Measurements from ENCODE around the gene APELA.

APELA gene

GRCh38 chr4:164880489-164881262 is 3.7 kb downstream of the APELA start:
- no peak overlapping the region for H3K4me3 ChIP-seq (ENCODE audit: low read length)
- H2BK120ac ChIP-seq (ENCODE audit: low read depth, low read length), result no peak overlapping the region
- no peak overlapping the region for H4K8ac ChIP-seq (ENCODE audit: low read depth, low read length)
- WGBS (ENCODE audit: extremely low coverage, insufficient coverage, low lambda C conversion rate), result no CpG with 5 or more reads among the region's 1 CpG
- no peaks in the 10 kb centered on the region for H3K27me3 ChIP-seq (ENCODE audit: insufficient read depth, low read length, poor library complexity)
- no peaks in the 10 kb centered on the region for H3K79me2 ChIP-seq (ENCODE audit: control insufficient read depth, insufficient read depth, low read length)
- H4K5ac ChIP-seq (ENCODE audit: low read length), result no peak overlapping the region
- no peak overlapping the region for H3K4me2 ChIP-seq (ENCODE audit: low read length)
- no peak overlapping the region for H2BK5ac ChIP-seq (ENCODE audit: low read length)
- H3K9ac ChIP-seq (ENCODE audit: low read length), result no peak overlapping the region
- H2BK15ac ChIP-seq (replicated peaks; ENCODE audit: low read depth), result no peak overlapping the region
- H3K18ac ChIP-seq (ENCODE audit: low read length), result no peak overlapping the region
- peak; percentile 15 for DNase-seq
- H3K36me3 ChIP-seq (ENCODE audit: control insufficient read depth, insufficient read depth, low read length), result no peaks in the 10 kb centered on the region
- H3K23ac ChIP-seq (ENCODE audit: low read length), result no peak overlapping the region
- no peak overlapping the region for H3K27ac ChIP-seq (ENCODE audit: low read depth, low read length)
- no peak overlapping the region for H3K56ac ChIP-seq (ENCODE audit: low read length)
- H3K4me1 ChIP-seq (ENCODE audit: control insufficient read depth, low read depth, low read length), result no peaks in the 10 kb centered on the region
- no peaks in the 10 kb centered on the region for H3K79me1 ChIP-seq (ENCODE audit: low read length)
- no peak overlapping the region for H2AK5ac ChIP-seq (ENCODE audit: low read length)
- no peak overlapping the region for H3K4ac ChIP-seq (ENCODE audit: low read depth, low read length)

GRCh38 chr4:164888096-164888715 is 11.2 kb downstream of the APELA start:
- Histone ChIP-seq H3K4me3 (ENCODE audit: low read length) (no peak overlapping the region), H2BK15ac (replicated peaks; ENCODE audit: low read depth) (no peak overlapping the region)
- WGBS (ENCODE audit: extremely low coverage, insufficient coverage, low lambda C conversion rate), result no CpG with 5 or more reads among the region's 1 CpG

GRCh38 chr4:164890691-164891090 is 13.7 kb downstream of the APELA start:
- Histone ChIP-seq H3K23ac (ENCODE audit: low read length) (no peak overlapping the region), H3K79me1 (ENCODE audit: low read length) (no peaks in the 10 kb centered on the region), H3K27ac (ENCODE audit: low read depth, low read length) (no peak overlapping the region), H3K18ac (ENCODE audit: low read length) (no peak overlapping the region), H2BK15ac (replicated peaks; ENCODE audit: low read depth) (no peak overlapping the region), H3K4ac (ENCODE audit: low read depth, low read length) (no peak overlapping the region), H3K36me3 (ENCODE audit: control insufficient read depth, insufficient read depth, low read length) (no peaks in the 10 kb centered on the region), H3K4me1 (ENCODE audit: control insufficient read depth, low read depth, low read length) (no peaks in the 10 kb centered on the region), H3K79me2 (ENCODE audit: control insufficient read depth, insufficient read depth, low read length) (no peaks in the 10 kb centered on the region), H4K8ac (ENCODE audit: low read depth, low read length) (no peak overlapping the region), H2BK5ac (ENCODE audit: low read length) (no peak overlapping the region), H3K4me3 (ENCODE audit: low read length) (no peak overlapping the region), H3K27me3 (ENCODE audit: insufficient read depth, low read length, poor library complexity) (no peaks in the 10 kb centered on the region), H3K4me2 (ENCODE audit: low read length) (no peak overlapping the region), H3K56ac (ENCODE audit: low read length) (no peak overlapping the region), H2AK5ac (ENCODE audit: low read length) (no peak overlapping the region), H2BK120ac (ENCODE audit: low read depth, low read length) (no peak overlapping the region), H3K9ac (ENCODE audit: low read length) (no peak overlapping the region), H4K5ac (ENCODE audit: low read length) (no peak overlapping the region)
- whole genome bisulfite sequencing (ENCODE audit: extremely low coverage, insufficient coverage, low lambda C conversion rate), result no CpG with 5 or more reads among the region's 2 CpGs
- no peak for DNase-seq

More at GRCh38 chr4:164888096-164888715, 11.2 kb downstream of the APELA start:
- no peak overlapping the region for H2AK5ac ChIP-seq (ENCODE audit: low read length)
- H3K36me3 ChIP-seq (ENCODE audit: control insufficient read depth, insufficient read depth, low read length), result no peaks in the 10 kb centered on the region
- H2BK120ac ChIP-seq (ENCODE audit: low read depth, low read length), result no peak overlapping the region
- no peak overlapping the region for H3K4me2 ChIP-seq (ENCODE audit: low read length)
- no peak overlapping the region for H3K4ac ChIP-seq (ENCODE audit: low read depth, low read length)
- H3K27me3 ChIP-seq (ENCODE audit: insufficient read depth, low read length, poor library complexity), result no peaks in the 10 kb centered on the region
- H4K5ac ChIP-seq (ENCODE audit: low read length), result no peak overlapping the region
- no peaks in the 10 kb centered on the region for H3K4me1 ChIP-seq (ENCODE audit: control insufficient read depth, low read depth, low read length)
- no peaks in the 10 kb centered on the region for H3K79me1 ChIP-seq (ENCODE audit: low read length)
- H3K9ac ChIP-seq (ENCODE audit: low read length), result no peak overlapping the region
- no peak for DNase-seq
- no peak overlapping the region for H3K27ac ChIP-seq (ENCODE audit: low read depth, low read length)
- no peak overlapping the region for H3K23ac ChIP-seq (ENCODE audit: low read length)
- H3K18ac ChIP-seq (ENCODE audit: low read length), result no peak overlapping the region
- H2BK5ac ChIP-seq (ENCODE audit: low read length), result no peak overlapping the region
- no peak overlapping the region for H4K8ac ChIP-seq (ENCODE audit: low read depth, low read length)
- no peaks in the 10 kb centered on the region for H3K79me2 ChIP-seq (ENCODE audit: control insufficient read depth, insufficient read depth, low read length)
- no peak overlapping the region for H3K56ac ChIP-seq (ENCODE audit: low read length)

- Histone ChIP-seq H3K4me2 (ENCODE audit: low read length) (no peak overlapping the region), H3K56ac (ENCODE audit: low read length) (no peak overlapping the region), H3K18ac (ENCODE audit: low read length) (no peak overlapping the region), H3K79me1 (ENCODE audit: low read length) (no peaks in the 10 kb centered on the region), H3K4me1 (ENCODE audit: control insufficient read depth, low read depth, low read length) (no peaks in the 10 kb centered on the region), H3K27ac (ENCODE audit: low read depth, low read length) (no peak overlapping the region), H2BK5ac (ENCODE audit: low read length) (no peak overlapping the region), H4K8ac (ENCODE audit: low read depth, low read length) (no peak overlapping the region), H3K4me3 (ENCODE audit: low read length) (no peak overlapping the region), H2BK15ac (replicated peaks; ENCODE audit: low read depth) (no peak overlapping the region), H3K36me3 (ENCODE audit: control insufficient read depth, insufficient read depth, low read length) (no peaks in the 10 kb centered on the region), H2AK5ac (ENCODE audit: low read length) (no peak overlapping the region), H2BK120ac (ENCODE audit: low read depth, low read length) (no peak overlapping the region), H3K79me2 (ENCODE audit: control insufficient read depth, insufficient read depth, low read length) (no peaks in the 10 kb centered on the region), H4K5ac (ENCODE audit: low read length) (no peak overlapping the region), H3K9ac (ENCODE audit: low read length) (no peak overlapping the region), H3K23ac (ENCODE audit: low read length) (no peak overlapping the region), H3K4ac (ENCODE audit: low read depth, low read length) (no peak overlapping the region), H3K27me3 (ENCODE audit: insufficient read depth, low read length, poor library complexity) (no peaks in the 10 kb centered on the region)
- WGBS (ENCODE audit: extremely low coverage, insufficient coverage, low lambda C conversion rate), result no CpG with 5 or more reads among the region's 3 CpGs
- no peak for DNase-seq
These were observed 15.0 kb downstream of the APELA start for GRCh38 chr4:164892018-164892417.

- H2BK120ac ChIP-seq (ENCODE audit: low read depth, low read length), result no peak overlapping the region
- H3K23ac ChIP-seq (ENCODE audit: low read length), result no peak overlapping the region
- H3K27ac ChIP-seq (ENCODE audit: low read depth, low read length), result no peak overlapping the region
- no peak overlapping the region for H3K9ac ChIP-seq (ENCODE audit: low read length)
- WGBS (ENCODE audit: extremely low coverage, insufficient coverage, low lambda C conversion rate), result no CpG with 5 or more reads among the region's 3 CpGs
- no peaks in the 10 kb centered on the region for H3K36me3 ChIP-seq (ENCODE audit: control insufficient read depth, insufficient read depth, low read length)
- no peak overlapping the region for H3K4me2 ChIP-seq (ENCODE audit: low read length)
- H3K79me1 ChIP-seq (ENCODE audit: low read length), result no peaks in the 10 kb centered on the region
- no peaks in the 10 kb centered on the region for H3K27me3 ChIP-seq (ENCODE audit: insufficient read depth, low read length, poor library complexity)
- DNase-seq, result no peak
- H3K4ac ChIP-seq (ENCODE audit: low read depth, low read length), result no peak overlapping the region
- H3K4me1 ChIP-seq (ENCODE audit: control insufficient read depth, low read depth, low read length), result no peaks in the 10 kb centered on the region
- no peak overlapping the region for H2BK15ac ChIP-seq (replicated peaks; ENCODE audit: low read depth)
- no peak overlapping the region for H2BK5ac ChIP-seq (ENCODE audit: low read length)
- H2AK5ac ChIP-seq (ENCODE audit: low read length), result no peak overlapping the region
- H3K79me2 ChIP-seq (ENCODE audit: control insufficient read depth, insufficient read depth, low read length), result no peaks in the 10 kb centered on the region
- H3K4me3 ChIP-seq (ENCODE audit: low read length), result no peak overlapping the region
- no peak overlapping the region for H4K5ac ChIP-seq (ENCODE audit: low read length)
- no peak overlapping the region for H4K8ac ChIP-seq (ENCODE audit: low read depth, low read length)
- no peak overlapping the region for H3K18ac ChIP-seq (ENCODE audit: low read length)
- no peak overlapping the region for H3K56ac ChIP-seq (ENCODE audit: low read length)
These were observed 17.7 kb downstream of the APELA start for GRCh38 chr4:164894702-164895101.
